Calu3 (cell line): Measurements from ENCODE around the gene USP2. TPM values are rescaled to one million over a fixed set of nuclear protein-coding genes. Genes with fewer than 3 reads are reported as not detected.

Experiments
- Bru-seq: library from RNA; stranded (reverse); fragments of 400-500 nt; gene quantifications from one replicate; lab custom pipeline; 2021; lab: Mats Ljungman, UMichigan
- BruChase-seq, 2 experiments: library from RNA; stranded (reverse); fragments of 400-500 nt; gene quantifications; one replicate each; lab custom pipeline; 2021; lab: Mats Ljungman, UMichigan
- BruUV-seq: library from RNA; stranded (reverse); fragments of 400-500 nt; replicated peaks from 2 replicates; lab custom pipeline; 2021; lab: Mats Ljungman, UMichigan
- CTCF ChIA-PET: fragments of 300-600 bp; sonication (Branson Sonifier 250); formaldehyde crosslinking; loops from one replicate; lab custom pipeline; 2022; ENCODE audit warnings: antibody characterized with exemption; lab: Charles Lee
- DNase-seq: peaks from one replicate; pipeline ENCODE4 v3.0.0; 2022
- H3K27ac Mint-ChIP-seq: one replicate; pipeline ENCODE4 v1.8.0; 2022; ENCODE audit warnings: mixed read lengths; ENCODE audit not compliant: unreplicated experiment
- H3K27me3 Mint-ChIP-seq: one replicate; pipeline ENCODE4 v1.8.0; 2022; ENCODE audit warnings: mixed read lengths; ENCODE audit not compliant: unreplicated experiment
- H3K36me3 Mint-ChIP-seq: one replicate; pipeline ENCODE4 v1.8.0; 2022; ENCODE audit warnings: mild to moderate bottlenecking, moderate library complexity, mixed read lengths; ENCODE audit not compliant: insufficient read depth, unreplicated experiment
- H3K4me1 Mint-ChIP-seq: one replicate; pipeline ENCODE4 v1.8.0; 2022; ENCODE audit warnings: mild to moderate bottlenecking, low read depth, mixed read lengths; ENCODE audit not compliant: unreplicated experiment
- H3K4me3 Mint-ChIP-seq: one replicate; pipeline ENCODE4 v1.8.0; 2022; ENCODE audit warnings: mild to moderate bottlenecking, low read depth, moderate library complexity, mixed read lengths; ENCODE audit not compliant: unreplicated experiment
- H3K9me3 Mint-ChIP-seq: one replicate; pipeline ENCODE4 v1.8.0; 2022; ENCODE audit warnings: low read depth, mixed read lengths; ENCODE audit not compliant: unreplicated experiment
- intact Hi-C: fragments of 100-400 bp; cut with micrococcal nuclease; formaldehyde crosslinking; loops from one replicate; pipeline ENCODE4 v1.10.0; 2022; ENCODE audit not compliant: unreplicated experiment
- long read RNA-seq: library from polyadenylated mRNA; stranded (forward); transcript quantifications from one replicate; pipeline ENCODE4 v2.0.0, GENCODE V29; 2022
- total RNA-seq: library from RNA; stranded (reverse); gene quantifications from 2 replicates; pipeline ENCODE4 v1.2.3, GENCODE V29; 2022
- TF ChIP-seq, protein P1 (sequence below): fragments of 200-600 bp; IDR thresholded peaks from one replicate; pipeline ENCODE4 v1.8.0; 2022; ENCODE audit warnings: antibody characterized with exemption; ENCODE audit not compliant: unreplicated experiment

The USP2 gene, protein sequence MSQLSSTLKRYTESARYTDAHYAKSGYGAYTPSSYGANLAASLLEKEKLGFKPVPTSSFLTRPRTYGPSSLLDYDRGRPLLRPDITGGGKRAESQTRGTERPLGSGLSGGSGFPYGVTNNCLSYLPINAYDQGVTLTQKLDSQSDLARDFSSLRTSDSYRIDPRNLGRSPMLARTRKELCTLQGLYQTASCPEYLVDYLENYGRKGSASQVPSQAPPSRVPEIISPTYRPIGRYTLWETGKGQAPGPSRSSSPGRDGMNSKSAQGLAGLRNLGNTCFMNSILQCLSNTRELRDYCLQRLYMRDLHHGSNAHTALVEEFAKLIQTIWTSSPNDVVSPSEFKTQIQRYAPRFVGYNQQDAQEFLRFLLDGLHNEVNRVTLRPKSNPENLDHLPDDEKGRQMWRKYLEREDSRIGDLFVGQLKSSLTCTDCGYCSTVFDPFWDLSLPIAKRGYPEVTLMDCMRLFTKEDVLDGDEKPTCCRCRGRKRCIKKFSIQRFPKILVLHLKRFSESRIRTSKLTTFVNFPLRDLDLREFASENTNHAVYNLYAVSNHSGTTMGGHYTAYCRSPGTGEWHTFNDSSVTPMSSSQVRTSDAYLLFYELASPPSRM
- 1.1 TPM in 2 replicates for total RNA-seq
- percentile 21 among the genes with signal in this experiment for Bru-seq, nascent RNA
- percentile 14 among the genes with signal in this experiment for BruChase-seq, experiment 1, labeled RNA remaining after a 6-hour chase
- BruChase-seq, experiment 2, labeled RNA remaining after a 2-hour chase, result percentile 18 among the genes with signal in this experiment
- long read RNA-seq, result 0 reads

DNA sequence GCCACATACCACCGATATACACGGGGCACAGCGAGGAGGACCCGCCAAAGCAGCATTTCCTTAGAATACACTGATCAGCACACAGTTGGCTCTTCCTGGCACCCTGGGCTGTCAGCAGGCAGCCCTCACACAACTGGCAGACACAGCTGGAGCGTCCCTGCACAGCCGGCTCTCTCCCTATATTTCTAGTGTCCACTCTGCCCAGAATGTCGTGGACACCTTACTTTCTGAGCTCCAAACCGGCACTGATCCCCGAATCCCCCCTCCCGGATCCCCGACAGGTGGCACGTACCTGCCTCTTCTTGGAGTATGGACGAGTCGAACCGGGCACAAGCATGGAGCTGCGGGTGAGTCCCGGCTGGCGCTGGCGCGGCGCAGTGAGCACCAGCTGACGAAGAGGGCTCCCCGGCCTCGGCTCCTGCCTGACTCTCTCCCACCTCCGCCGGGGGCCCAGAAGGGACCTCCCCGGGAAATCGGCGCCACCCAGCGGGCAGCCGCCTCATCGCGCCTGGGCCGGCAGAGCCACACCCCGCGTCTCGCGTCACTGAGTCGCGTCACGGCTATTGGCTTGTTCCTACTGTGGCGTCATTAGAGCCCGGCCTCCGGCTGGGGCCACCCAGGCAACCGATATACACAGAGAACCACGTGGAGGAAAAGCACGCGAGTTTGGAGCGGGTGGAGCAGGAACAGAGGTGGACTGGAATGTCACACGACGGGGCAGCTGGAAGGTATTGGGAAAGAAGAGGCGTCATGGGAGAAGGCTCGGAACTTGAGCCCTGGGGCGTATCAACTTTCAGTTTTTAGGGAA lies at the start of gene USP2:
Gene USP2, minus strand, starts transcription at position 510 of the 808 bp plus-strand sequence. CDS start 8,210 bp downstream, outside the sequence.
- Mint-ChIP-seq H3K4me3 (no peak within 1 kb of the TSS), H3K36me3 (no peaks in the 10 kb centered on the region), H3K4me1 (no peaks in the 10 kb centered on the region), H3K27me3 (no peaks in the 10 kb centered on the region), H3K9me3 (no peaks in the 10 kb centered on the region), H3K27ac (no peak within 1 kb of the TSS)
- no TSS peak for BruUV-seq
- CTCF ChIA-PET, result interaction anchor here (0.6 to 2.3 kb wide), 6 partner anchors 10 to 94 kb away, joined by 3 to 8 read pairs (median 4); no protein-coding TSS in a partner anchor
- intact Hi-C loops, result no loop called here
- peak; percentile 96 for DNase-seq
- TF ChIP-seq, protein P1, sequence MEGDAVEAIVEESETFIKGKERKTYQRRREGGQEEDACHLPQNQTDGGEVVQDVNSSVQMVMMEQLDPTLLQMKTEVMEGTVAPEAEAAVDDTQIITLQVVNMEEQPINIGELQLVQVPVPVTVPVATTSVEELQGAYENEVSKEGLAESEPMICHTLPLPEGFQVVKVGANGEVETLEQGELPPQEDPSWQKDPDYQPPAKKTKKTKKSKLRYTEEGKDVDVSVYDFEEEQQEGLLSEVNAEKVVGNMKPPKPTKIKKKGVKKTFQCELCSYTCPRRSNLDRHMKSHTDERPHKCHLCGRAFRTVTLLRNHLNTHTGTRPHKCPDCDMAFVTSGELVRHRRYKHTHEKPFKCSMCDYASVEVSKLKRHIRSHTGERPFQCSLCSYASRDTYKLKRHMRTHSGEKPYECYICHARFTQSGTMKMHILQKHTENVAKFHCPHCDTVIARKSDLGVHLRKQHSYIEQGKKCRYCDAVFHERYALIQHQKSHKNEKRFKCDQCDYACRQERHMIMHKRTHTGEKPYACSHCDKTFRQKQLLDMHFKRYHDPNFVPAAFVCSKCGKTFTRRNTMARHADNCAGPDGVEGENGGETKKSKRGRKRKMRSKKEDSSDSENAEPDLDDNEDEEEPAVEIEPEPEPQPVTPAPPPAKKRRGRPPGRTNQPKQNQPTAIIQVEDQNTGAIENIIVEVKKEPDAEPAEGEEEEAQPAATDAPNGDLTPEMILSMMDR, result peak; percentile 64

DNA sequence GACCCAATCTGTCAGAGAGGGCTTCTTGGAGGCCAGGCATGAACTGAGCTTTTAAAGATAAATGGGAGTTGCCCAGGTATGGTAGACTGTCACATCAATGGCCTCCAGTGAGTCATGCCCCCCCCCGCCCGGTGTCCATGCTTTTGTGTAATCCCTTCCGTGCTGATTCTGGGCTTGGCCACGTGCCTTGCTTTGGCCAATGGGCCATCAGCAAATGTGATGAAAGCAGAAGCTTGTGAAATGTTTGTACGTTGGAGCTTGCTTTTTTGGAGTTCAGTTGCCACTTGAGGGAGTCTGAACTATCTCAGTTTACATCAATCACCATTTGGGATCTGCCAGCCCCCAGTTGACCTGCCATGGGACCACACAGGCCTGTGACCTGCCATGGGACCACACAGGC lies 45.8 kb upstream of the USP2 start:
- Mint-ChIP-seq H3K9me3 (no peaks in the 10 kb centered on the region), H3K4me3 (no peak overlapping the region), H3K27me3 (peaks cover 52% of the 10 kb centered on the region), H3K4me1 (no peaks in the 10 kb centered on the region), H3K36me3 (no peaks in the 10 kb centered on the region), H3K27ac (no peak overlapping the region)
- intact Hi-C loops, result no loop called here
- no TSS peak for BruUV-seq
- TF ChIP-seq, protein P1, result no peak
- no peak for DNase-seq
- CTCF ChIA-PET, result no interaction called here

DNA sequence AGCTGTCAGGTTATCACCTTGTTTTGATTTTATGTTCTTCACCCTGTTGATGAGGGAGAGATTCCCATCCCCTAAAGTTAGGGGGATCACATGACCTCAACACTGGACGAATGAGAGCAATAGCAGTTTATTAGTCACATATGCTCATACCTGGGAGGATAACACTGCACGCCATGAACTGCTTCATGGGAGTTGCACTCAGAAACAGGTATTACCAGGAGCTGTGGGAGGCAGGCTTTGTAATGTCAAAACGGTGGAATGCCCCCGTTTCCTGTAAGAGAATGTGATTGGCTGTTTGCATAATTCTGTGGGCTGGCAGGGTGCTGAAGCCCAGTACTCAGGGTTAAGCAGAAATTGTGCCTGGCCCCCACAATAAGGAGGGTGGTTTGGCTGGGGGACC lies 44.7 kb upstream of the USP2 start:
- H3K4me1 Mint-ChIP-seq, result no peaks in the 10 kb centered on the region
- BruUV-seq, result no TSS peak
- TF ChIP-seq, protein P1, result no peak
- H3K4me3 Mint-ChIP-seq, result no peak overlapping the region
- no peaks in the 10 kb centered on the region for H3K36me3 Mint-ChIP-seq
- H3K27ac Mint-ChIP-seq, result no peak overlapping the region
- intact Hi-C loops, result no loop called here
- no peak for DNase-seq
- CTCF ChIA-PET, result interaction anchor here (0.7 kb wide), 1 partner anchor 17 kb away, joined by 5 read pairs; no protein-coding TSS in a partner anchor
- H3K27me3 Mint-ChIP-seq, result peaks cover 50% of the 10 kb centered on the region
- H3K9me3 Mint-ChIP-seq, result no peaks in the 10 kb centered on the region

DNA sequence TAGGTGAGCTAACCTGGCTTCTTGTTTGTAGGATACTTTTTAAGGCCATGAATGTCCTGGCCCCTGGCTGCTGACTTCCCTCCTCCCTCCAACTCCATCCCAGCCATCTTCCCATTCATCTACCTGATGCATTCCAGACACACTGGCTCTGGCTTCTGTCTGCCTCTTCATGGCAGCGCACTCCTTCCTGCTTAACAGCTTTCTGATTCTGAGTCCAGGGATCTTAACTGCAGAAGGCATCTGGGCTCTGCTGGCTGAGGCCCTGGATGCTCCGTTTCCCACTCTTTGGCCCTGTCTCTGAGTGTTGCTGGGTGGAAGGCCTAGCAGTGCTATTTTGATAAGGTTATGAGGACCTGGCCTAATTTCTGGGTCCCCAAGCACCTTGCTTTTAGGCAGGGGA lies 43.3 kb upstream of the USP2 start:
- intact Hi-C loops, result no loop called here
- no peak for DNase-seq
- H3K27me3 Mint-ChIP-seq, result peaks cover 46% of the 10 kb centered on the region
- H3K36me3 Mint-ChIP-seq, result no peaks in the 10 kb centered on the region
- no TSS peak for BruUV-seq
- no peaks in the 10 kb centered on the region for H3K9me3 Mint-ChIP-seq
- CTCF ChIA-PET, result no interaction called here
- TF ChIP-seq, protein P1, result no peak
- no peak overlapping the region for H3K27ac Mint-ChIP-seq
- no peaks in the 10 kb centered on the region for H3K4me1 Mint-ChIP-seq
- no peak overlapping the region for H3K4me3 Mint-ChIP-seq
